ENCODE measurements around the gene ANKRD9. TPM values are rescaled to one million over a fixed set of nuclear protein-coding genes. Genes with fewer than 3 reads are reported as not detected.

Gene ANKRD9
- total RNA-seq, 1 experiment from 2014 or later: 8.4 TPM

GRCh38 chr14:102510616-102511520 lies 1.3 kb upstream of the ANKRD9 start:
- Mint-ChIP-seq H3K27ac (ENCODE audit: low read depth, unreplicated experiment) (no peak overlapping the region), H3K4me3 (ENCODE audit: unreplicated experiment) (peak overlapping the region; percentile 71), H3K27me3 (ENCODE audit: insufficient read depth, unreplicated experiment) (no peaks in the 10 kb centered on the region), H3K4me1 (ENCODE audit: insufficient read depth, unreplicated experiment) (no peaks in the 10 kb centered on the region), H3K36me3 (ENCODE audit: insufficient read depth, unreplicated experiment) (peaks cover 3% of the 10 kb centered on the region), H3K9me3 (ENCODE audit: unreplicated experiment) (no peaks in the 10 kb centered on the region)
- CTCF ChIA-PET: interaction anchor here (0.7 to 2.1 kb wide), 4 partner anchors 66 to 83 kb away, joined by 4 to 15 read pairs (median 4); no protein-coding TSS in a partner anchor
- TF ChIP-seq CTCF (IDR thresholded peaks at IDR 0.05; ENCODE audit: unreplicated experiment): no peak
- BruUV-seq (replicated peaks): no TSS peak
- intact Hi-C loops (cut with micrococcal nuclease): no loop called here
- POLR2A ChIA-PET: interaction anchor here (1.0 kb wide), 6 partner anchors 14 to 140 kb away, joined by 3 to 5 read pairs (median 3); no protein-coding TSS in a partner anchor
- DNase-seq (ENCODE audit: unreplicated experiment): no peak

DNA sequence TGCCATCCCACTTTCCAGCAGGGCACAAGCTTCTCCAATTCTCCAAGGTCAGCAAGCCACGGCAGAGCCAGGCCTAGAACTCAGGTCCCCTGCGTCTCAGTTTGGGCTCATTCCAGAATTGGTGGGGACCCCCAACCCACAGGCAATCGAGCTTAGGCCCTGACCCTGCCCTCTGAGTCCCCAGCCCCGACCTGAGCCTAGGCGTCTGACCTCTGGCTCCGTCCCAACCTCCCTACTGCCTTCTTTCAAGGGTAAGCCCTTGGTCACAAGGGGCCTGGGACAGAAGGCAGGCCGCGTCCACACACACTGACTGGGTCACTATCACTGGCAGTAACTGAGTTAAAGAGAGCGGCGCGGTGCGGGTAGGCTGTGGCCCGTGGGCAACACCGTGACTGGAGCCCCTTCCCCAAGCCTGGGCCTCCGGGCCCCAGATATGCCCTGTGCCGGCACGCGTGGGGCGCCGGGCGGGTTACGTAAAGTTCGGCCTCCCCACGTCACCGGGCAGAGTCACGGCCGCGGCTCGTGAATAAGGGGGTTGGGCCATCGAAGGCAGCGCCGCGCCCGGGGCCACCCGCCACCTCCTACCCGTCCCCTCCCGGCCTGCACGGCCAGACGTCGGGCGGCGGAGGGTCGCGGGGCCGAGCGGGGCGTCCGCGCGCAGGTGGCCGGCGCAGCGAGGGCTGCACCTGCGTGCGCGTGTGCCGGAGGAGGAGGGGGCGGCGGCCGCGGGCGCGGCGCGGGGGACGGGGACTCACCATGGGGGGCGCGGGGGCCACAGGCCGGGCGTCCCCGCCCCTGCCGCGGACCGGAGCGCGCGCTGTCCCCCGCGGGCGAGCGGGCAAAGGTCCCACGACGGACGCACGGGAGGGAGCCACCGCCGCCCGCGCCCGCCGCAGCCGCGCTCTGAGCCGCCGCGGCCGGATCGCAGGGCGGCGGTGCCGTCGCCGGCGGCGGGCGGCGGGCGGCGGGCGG lies 516 bp downstream of the ANKRD9 start:
- no peak for TF ChIP-seq CTCF (IDR thresholded peaks at IDR 0.05; ENCODE audit: unreplicated experiment)
- DNase-seq (ENCODE audit: unreplicated experiment): no peak
- Mint-ChIP-seq H3K27ac (ENCODE audit: low read depth, unreplicated experiment) (no peak overlapping the region), H3K36me3 (ENCODE audit: insufficient read depth, unreplicated experiment) (peaks cover 7% of the 10 kb centered on the region), H3K4me3 (ENCODE audit: unreplicated experiment) (peak overlapping the region; percentile 72), H3K9me3 (ENCODE audit: unreplicated experiment) (no peaks in the 10 kb centered on the region), H3K27me3 (ENCODE audit: insufficient read depth, unreplicated experiment) (no peaks in the 10 kb centered on the region), H3K4me1 (ENCODE audit: insufficient read depth, unreplicated experiment) (no peaks in the 10 kb centered on the region)
- POLR2A ChIA-PET: interaction anchor here (0.6 to 1.3 kb wide), 10 partner anchors 10 to 142 kb away, joined by 3 to 5 read pairs (median 3); no protein-coding TSS in a partner anchor
- CTCF ChIA-PET: interaction anchor here (0.7 to 2.1 kb wide), 4 partner anchors 13 to 186 kb away, joined by 3 to 15 read pairs (median 4); no protein-coding TSS in a partner anchor
- intact Hi-C loops (cut with micrococcal nuclease): loop anchor here (2.0 kb wide), 1 partner anchor 192 kb away; no protein-coding TSS in a partner anchor
- no TSS peak for BruUV-seq (replicated peaks)

DNA sequence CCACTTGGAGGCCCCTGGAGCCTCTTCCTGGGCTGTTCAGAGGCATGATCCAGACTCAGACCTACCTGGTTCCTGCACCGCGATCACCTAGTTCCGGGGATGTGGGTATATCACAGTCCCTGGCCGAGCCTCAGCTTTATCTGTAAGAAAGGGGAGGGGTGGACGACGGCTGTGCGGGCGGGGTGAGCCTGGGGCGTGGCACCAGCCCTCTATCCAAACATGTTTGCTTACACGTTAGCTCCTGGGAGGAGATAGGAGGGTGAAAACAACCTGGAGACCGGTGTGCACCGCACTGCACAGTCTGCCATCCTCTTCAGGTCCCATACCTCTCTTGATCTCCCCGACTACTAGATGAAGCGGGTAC lies 1.2 kb downstream of the ANKRD9 start:
- peaks cover 7% of the 10 kb centered on the region for H3K36me3 Mint-ChIP-seq (ENCODE audit: insufficient read depth, unreplicated experiment)
- H3K4me3 Mint-ChIP-seq (ENCODE audit: unreplicated experiment): peak overlapping the region; percentile 72
- H3K4me1 Mint-ChIP-seq (ENCODE audit: insufficient read depth, unreplicated experiment): no peaks in the 10 kb centered on the region
- TF ChIP-seq CTCF (IDR thresholded peaks at IDR 0.05; ENCODE audit: unreplicated experiment): no peak
- no peak overlapping the region for H3K27ac Mint-ChIP-seq (ENCODE audit: low read depth, unreplicated experiment)
- CTCF ChIA-PET: interaction anchor here (0.6 to 1.3 kb wide), 3 partner anchors 10 to 70 kb away, joined by 3 to 4 read pairs (median 4); no protein-coding TSS in a partner anchor
- POLR2A ChIA-PET: interaction anchor here (0.6 to 1.3 kb wide), 5 partner anchors 14 to 87 kb away, joined by 3 read pairs; no protein-coding TSS in a partner anchor
- intact Hi-C loops (cut with micrococcal nuclease): loop anchor here (2.0 kb wide), 1 partner anchor 192 kb away; no protein-coding TSS in a partner anchor
- H3K27me3 Mint-ChIP-seq (ENCODE audit: insufficient read depth, unreplicated experiment): no peaks in the 10 kb centered on the region
- TSS peak; percentile 28 for BruUV-seq (replicated peaks)
- no peak for DNase-seq (ENCODE audit: unreplicated experiment)
- H3K9me3 Mint-ChIP-seq (ENCODE audit: unreplicated experiment): no peaks in the 10 kb centered on the region

Data from MCF 10A (cell line).